Lower lobe of right lung (tissue), 2 donors: ENCODE measurements around the gene TMEM108. TPM values are rescaled to one million over a fixed set of nuclear protein-coding genes. Genes with fewer than 3 reads are reported as not detected.
A peak's percentile ranks its signal among the peaks of the same experiment; 100 is the strongest.

ENCODE experiments used
- ATAC-seq, 2 donors: fragments of 200-7000 bp; cut with Tn5 transposase; one replicate each; pipeline ENCODE4 v1.9.1; 2020 to 2022; ENCODE audit warnings: mild to moderate bottlenecking in 2 of 2, moderate library complexity in 2 of 2
- DNase-seq: peaks from one replicate; pipeline ENCODE4 v3.0.0-alpha.2; 2020
- H3K27ac ChIP-seq: fragments of 200-600 bp; one replicate; pipeline ENCODE4 v1.8.0; 2022
- H3K27me3 ChIP-seq: fragments of 200-600 bp; one replicate; pipeline ENCODE4 v1.8.0; 2022; ENCODE audit warnings: low read depth
- H3K36me3 ChIP-seq: fragments of 200-600 bp; one replicate; pipeline ENCODE4 v1.8.0; 2022; ENCODE audit warnings: mild to moderate bottlenecking
- H3K4me1 ChIP-seq: fragments of 200-600 bp; one replicate; pipeline ENCODE4 v1.8.0; 2022
- H3K4me3 ChIP-seq: fragments of 200-600 bp; one replicate; pipeline ENCODE4 v1.8.0; 2022; ENCODE audit warnings: mild to moderate bottlenecking
- H3K9me3 ChIP-seq: fragments of 200-600 bp; one replicate; pipeline ENCODE4 v1.8.0; 2022
- intact Hi-C: fragments of 100-400 bp; cut with DNase I; formaldehyde crosslinking; loops from one replicate; pipeline ENCODE4 v1.11.0; 2022
- total RNA-seq: library from RNA; stranded (reverse); fragmentation: NEBNext Ultra II Directional; extraction: Animal tissue kit (Norgen Biotek cat#: 25700); gene quantifications from one replicate; pipeline ENCODE4 v1.2.1, GENCODE V29; 2021
- TF ChIP-seq, protein P1 (sequence below): fragments of 200-600 bp; IDR thresholded peaks from one replicate; pipeline ENCODE4 v1.8.0; 2022; ENCODE audit warnings: antibody characterized with exemption, mild to moderate bottlenecking
- donor health status: DM: no; HTN: yes; CAD: no; lungs with severe emphysema.

The TMEM108 gene
- total RNA-seq, 1 donor from 2014 or later: 18.5 TPM

- TF ChIP-seq, protein P1, sequence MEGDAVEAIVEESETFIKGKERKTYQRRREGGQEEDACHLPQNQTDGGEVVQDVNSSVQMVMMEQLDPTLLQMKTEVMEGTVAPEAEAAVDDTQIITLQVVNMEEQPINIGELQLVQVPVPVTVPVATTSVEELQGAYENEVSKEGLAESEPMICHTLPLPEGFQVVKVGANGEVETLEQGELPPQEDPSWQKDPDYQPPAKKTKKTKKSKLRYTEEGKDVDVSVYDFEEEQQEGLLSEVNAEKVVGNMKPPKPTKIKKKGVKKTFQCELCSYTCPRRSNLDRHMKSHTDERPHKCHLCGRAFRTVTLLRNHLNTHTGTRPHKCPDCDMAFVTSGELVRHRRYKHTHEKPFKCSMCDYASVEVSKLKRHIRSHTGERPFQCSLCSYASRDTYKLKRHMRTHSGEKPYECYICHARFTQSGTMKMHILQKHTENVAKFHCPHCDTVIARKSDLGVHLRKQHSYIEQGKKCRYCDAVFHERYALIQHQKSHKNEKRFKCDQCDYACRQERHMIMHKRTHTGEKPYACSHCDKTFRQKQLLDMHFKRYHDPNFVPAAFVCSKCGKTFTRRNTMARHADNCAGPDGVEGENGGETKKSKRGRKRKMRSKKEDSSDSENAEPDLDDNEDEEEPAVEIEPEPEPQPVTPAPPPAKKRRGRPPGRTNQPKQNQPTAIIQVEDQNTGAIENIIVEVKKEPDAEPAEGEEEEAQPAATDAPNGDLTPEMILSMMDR: no peak
- H3K4me3 ChIP-seq: no peak overlapping the region
- H3K27me3 ChIP-seq: no peaks in the 10 kb centered on the region
- ATAC-seq (no peak), DNase-seq (no peak)
- no peaks in the 10 kb centered on the region for H3K9me3 ChIP-seq
- intact Hi-C loops: loop anchor here (5.0 kb wide), 1 partner anchor 333 kb away; no protein-coding TSS in a partner anchor
- no peak overlapping the region for H3K27ac ChIP-seq
- peaks cover 11% of the 10 kb centered on the region for H3K36me3 ChIP-seq
- peaks cover 11% of the 10 kb centered on the region for H3K4me1 ChIP-seq
Measured at GRCh38 chr3:133380481-133381225, 342.5 kb downstream of the TMEM108 start.

- no peak for DNase-seq
- intact Hi-C loops: loop anchor here (5.0 kb wide), 1 partner anchor 334 kb away; no protein-coding TSS in a partner anchor
- peaks cover 11% of the 10 kb centered on the region for H3K4me1 ChIP-seq
Measured at GRCh38 chr3:133381346-133382109, 343.3 kb downstream of the TMEM108 start.

GRCh38 chr3:133383175-133383574 is 345.0 kb downstream of the TMEM108 start:
- ATAC-seq: peak; percentile 78 to 86
- H3K9me3 ChIP-seq: no peaks in the 10 kb centered on the region
- H3K36me3 ChIP-seq: peaks cover 11% of the 10 kb centered on the region
- intact Hi-C loops: loop anchor here (5.0 kb wide), 1 partner anchor 336 kb away; no protein-coding TSS in a partner anchor
- H3K27ac ChIP-seq: no peak overlapping the region
- H3K27me3 ChIP-seq: no peaks in the 10 kb centered on the region
- no peak overlapping the region for H3K4me3 ChIP-seq
- peaks cover 11% of the 10 kb centered on the region for H3K4me1 ChIP-seq
- TF ChIP-seq, protein P1: no peak
- DNase-seq: no peak

More at GRCh38 chr3:133381346-133382109, 343.3 kb downstream of the TMEM108 start:
- Histone ChIP-seq H3K27ac (no peak overlapping the region), H3K4me3 (no peak overlapping the region), H3K36me3 (peaks cover 11% of the 10 kb centered on the region), H3K9me3 (no peaks in the 10 kb centered on the region), H3K27me3 (no peaks in the 10 kb centered on the region)
- no peak for ATAC-seq
- TF ChIP-seq, protein P1: no peak

GRCh38 chr3:133383741-133384140 is 345.6 kb downstream of the TMEM108 start:
- H3K27ac ChIP-seq: no peak overlapping the region
- no peaks in the 10 kb centered on the region for H3K9me3 ChIP-seq
- H3K36me3 ChIP-seq: peaks cover 11% of the 10 kb centered on the region
- no peaks in the 10 kb centered on the region for H3K27me3 ChIP-seq
- no peak for DNase-seq
- TF ChIP-seq, protein P1: no peak
- H3K4me3 ChIP-seq: no peak overlapping the region
- peaks cover 11% of the 10 kb centered on the region for H3K4me1 ChIP-seq
- ATAC-seq: no peak
- intact Hi-C loops: loop anchor here (5.0 kb wide), 1 partner anchor 336 kb away; no protein-coding TSS in a partner anchor

- no peaks in the 10 kb centered on the region for H3K27me3 ChIP-seq
- no peak overlapping the region for H3K4me3 ChIP-seq
- intact Hi-C loops: loop anchor here (5.0 kb wide), 1 partner anchor 337 kb away; no protein-coding TSS in a partner anchor
- ATAC-seq (peak; percentile 80 to 84), DNase-seq (peak; percentile 63)
- no peak overlapping the region for H3K27ac ChIP-seq
- TF ChIP-seq, protein P1: peak; percentile 87
- H3K4me1 ChIP-seq: peaks cover 11% of the 10 kb centered on the region
- H3K9me3 ChIP-seq: no peaks in the 10 kb centered on the region
- peaks cover 11% of the 10 kb centered on the region for H3K36me3 ChIP-seq
Measured at GRCh38 chr3:133384331-133385027, 346.3 kb downstream of the TMEM108 start.
